HepG2 (cell line): ENCODE measurements around the gene BEND3. TPM values are rescaled to one million over a fixed set of nuclear protein-coding genes. Genes with fewer than 3 reads are reported as not detected.
A peak's percentile ranks its signal among the peaks of the same experiment; 100 is the strongest.

Source experiments
- HNRNPK ChIP-seq: fragments of 200-400 bp; formaldehyde crosslinking; IDR thresholded peaks from 2 replicates; pipeline ENCODE4 v1.6.1; 2018; ENCODE audit warnings: low read length, low read depth, moderate library complexity, mild to moderate bottlenecking; ENCODE audit not compliant: poor library complexity, severe bottlenecking
- HOXA3 ChIP-seq: sonication (generic); formaldehyde crosslinking; IDR thresholded peaks from 2 replicates; pipeline ENCODE4 v1.5.0; 2020; ENCODE audit warnings: missing genetic modification reagents
- ISL2 ChIP-seq: sonication (generic); formaldehyde crosslinking; IDR thresholded peaks from 2 replicates; pipeline ENCODE4 v1.5.0; 2020; ENCODE audit warnings: missing genetic modification reagents
- KAT7 ChIP-seq: IDR thresholded peaks from 2 replicates; pipeline ENCODE4 v1.6.1; 2018; ENCODE audit warnings: borderline replicate concordance, missing compliant biosample characterization
- KLF12 ChIP-seq: sonication (generic); formaldehyde crosslinking; IDR thresholded peaks from 2 replicates; pipeline ENCODE4 v1.4.0; 2020; ENCODE audit warnings: missing genetic modification reagents, borderline replicate concordance
- KMT2A ChIP-seq: sonication (generic); formaldehyde crosslinking; IDR thresholded peaks from 2 replicates; pipeline ENCODE4 v1.4.0; 2020; ENCODE audit warnings: missing genetic modification reagents
- NCOA1 ChIP-seq: sonication (generic); formaldehyde crosslinking; IDR thresholded peaks from 2 replicates; pipeline ENCODE4 v1.9.0; 2021; ENCODE audit warnings: missing genetic modification reagents
- PHF21A ChIP-seq: sonication (generic); formaldehyde crosslinking; IDR thresholded peaks from 2 replicates; pipeline ENCODE4 v1.5.0; 2020; ENCODE audit warnings: mild to moderate bottlenecking, missing genetic modification reagents
- POLR2G ChIP-seq: fragments of 200-400 bp; formaldehyde crosslinking; IDR thresholded peaks from 2 replicates; pipeline ENCODE4 v1.6.1; 2018; ENCODE audit warnings: mild to moderate bottlenecking, low read depth, low read length, moderate library complexity
- SRSF9 ChIP-seq: fragments of 200-400 bp; formaldehyde crosslinking; IDR thresholded peaks from 2 replicates; pipeline ENCODE4 v1.6.1; 2018; ENCODE audit warnings: borderline replicate concordance, mild to moderate bottlenecking, low read depth, low read length; ENCODE audit not compliant: insufficient read depth, poor library complexity, severe bottlenecking
- TBL1XR1 ChIP-seq: fragments of 150-350 bp; IDR thresholded peaks from 2 replicates; pipeline ENCODE4 v1.6.1; 2014; ENCODE audit warnings: borderline replicate concordance, low read length; ENCODE audit not compliant: partially characterized antibody
- ZBTB20 ChIP-seq: sonication (generic); formaldehyde crosslinking; IDR thresholded peaks from 2 replicates; pipeline ENCODE4 v1.8.1; 2023; ENCODE audit warnings: missing genetic modification reagents, low read depth, mild to moderate bottlenecking, borderline replicate concordance
- ZBTB8A ChIP-seq: sonication (generic); formaldehyde crosslinking; IDR thresholded peaks from 2 replicates; pipeline ENCODE4 v1.4.0; 2020; ENCODE audit warnings: mild to moderate bottlenecking, low read depth, missing genetic modification reagents, borderline replicate concordance
- ZFY ChIP-seq: sonication (generic); formaldehyde crosslinking; IDR thresholded peaks from 2 replicates; pipeline ENCODE4 v1.4.0; 2020; ENCODE audit warnings: missing genetic modification reagents
- ZNF10 ChIP-seq: sonication (generic); formaldehyde crosslinking; IDR thresholded peaks from 2 replicates; pipeline ENCODE4 v1.4.0; 2020; ENCODE audit warnings: mild to moderate bottlenecking, low read depth, missing genetic modification reagents, borderline replicate concordance
- ZNF501 ChIP-seq: sonication (generic); formaldehyde crosslinking; IDR thresholded peaks from 2 replicates; pipeline ENCODE4 v1.5.1; 2020; ENCODE audit warnings: mild to moderate bottlenecking, moderate library complexity, missing genetic modification reagents
- ZNF768 ChIP-seq: sonication (generic); formaldehyde crosslinking; IDR thresholded peaks from 2 replicates; pipeline ENCODE4 v1.4.0; 2020; ENCODE audit warnings: missing genetic modification reagents
- ZNF891 ChIP-seq: sonication (generic); formaldehyde crosslinking; IDR thresholded peaks from 2 replicates; pipeline ENCODE4 v1.5.0; 2020; ENCODE audit warnings: mild to moderate bottlenecking, missing genetic modification reagents
- ZSCAN21 ChIP-seq: sonication (generic); formaldehyde crosslinking; IDR thresholded peaks from 2 replicates; pipeline ENCODE4 v1.8.0; 2022; ENCODE audit warnings: mild to moderate bottlenecking, missing genetic modification reagents, moderate library complexity, borderline replicate concordance
- polyA plus RNA-seq, 8 experiments: library from polyadenylated mRNA; depleted of rRNA in 3 of 8; stranded (reverse) in 7 of 8; unstranded in 1 of 8; fragments of >200 nt; fragmentation: Illumina TruSeq in 4 of 8; extraction: Trizol in 4 of 8; gene quantifications; 2 replicates each; pipeline versions ENCODE4 v1.2.1 to v1.2.3, GENCODE V29; 2011 to 2016; ENCODE audit warnings: low read depth in 4 of 8, missing spikeins in 1 of 8, mixed read lengths in 1 of 8; ENCODE audit not compliant: insufficient read depth in 1 of 8
- total RNA-seq, 5 experiments: library from RNA; depleted of rRNA; stranded (reverse); fragments of >200 nt; fragmentation: Illumina TruSeq; extraction: Trizol; gene quantifications; 2 replicates each; pipeline ENCODE4 v1.2.3, GENCODE V29; 2016; ENCODE audit warnings: low read depth in 1 of 5
- TF ChIP-seq, protein P1 (sequence below): sonication (generic); formaldehyde crosslinking; IDR thresholded peaks from 2 replicates; pipeline ENCODE4 v1.8.0; 2022; ENCODE audit warnings: mild to moderate bottlenecking, missing genetic modification reagents, moderate library complexity
- TF ChIP-seq, protein P2 (sequence below): sonication (generic); formaldehyde crosslinking; IDR thresholded peaks from 2 replicates; pipeline ENCODE4 v1.8.0; 2022; ENCODE audit warnings: mild to moderate bottlenecking, missing genetic modification reagents
- TF ChIP-seq, protein P3 (sequence below): sonication (generic); formaldehyde crosslinking; conservative IDR thresholded peaks from 2 replicates; pipeline ENCODE4 v1.4.0; 2020; ENCODE audit warnings: missing genetic modification reagents
- TF ChIP-seq, protein P4 (sequence below): sonication (generic); formaldehyde crosslinking; IDR thresholded peaks from 2 replicates; pipeline ENCODE4 v1.8.1; 2023; ENCODE audit warnings: mild to moderate bottlenecking, missing genetic modification reagents
- TF ChIP-seq, protein P5 (sequence below): sonication (generic); formaldehyde crosslinking; IDR thresholded peaks from 2 replicates; pipeline ENCODE4 v1.4.0; 2020; ENCODE audit warnings: mild to moderate bottlenecking, missing genetic modification reagents

The BEND3 gene
- total and polyA plus RNA-seq, 2 of the 13 experiments (the other 11 are each of a cell fraction or from before 2014, with no cell fraction given) = 1.4 to 5.8 TPM

DNA sequence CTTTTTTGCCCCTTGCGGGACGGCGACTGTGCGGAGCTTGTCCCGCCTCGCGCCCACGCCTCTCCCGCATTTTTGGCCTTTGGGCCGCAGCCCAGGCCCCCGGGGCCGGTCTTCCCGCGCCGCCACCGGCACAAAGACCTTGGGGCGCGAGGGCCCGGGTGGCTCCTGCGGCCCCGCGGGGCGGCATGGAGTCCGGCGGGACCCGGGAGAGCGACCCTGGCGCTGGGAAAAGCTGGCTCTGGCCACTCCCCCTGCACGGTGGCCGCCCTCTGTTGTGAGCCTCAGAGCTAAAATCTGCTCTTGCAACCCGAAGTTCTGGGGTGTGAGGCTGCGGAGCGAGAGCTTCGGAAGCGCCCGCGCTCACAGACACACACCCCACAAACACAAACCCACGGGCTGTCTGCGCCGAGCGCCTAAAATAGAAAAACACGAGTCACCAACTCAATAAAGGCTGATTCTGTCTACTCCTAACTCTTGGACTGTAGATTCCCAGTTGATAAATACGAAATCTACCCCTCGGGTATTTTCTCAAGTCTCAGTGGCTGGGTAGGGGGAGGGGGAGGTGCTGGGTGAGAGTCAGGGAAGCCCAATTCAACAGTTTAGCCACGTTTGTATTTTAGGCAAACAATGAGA is 496 bp upstream of the BEND3 start (continued):
- TF ChIP-seq SRSF9 (no peak), TBL1XR1 (no peak), PHF21A (CRISPR knock-in tag) (peak; percentile 23; the same call in 1 of the 2 replicates), ZBTB8A (CRISPR knock-in tag) (0 out of 2 replicates have a peak, but pooled peaks have one; percentile 50), NCOA1 (no peak), ISL2 (CRISPR knock-in tag) (0 out of 2 replicates have a peak, but pooled peaks have one; percentile 48), ZNF10 (CRISPR knock-in tag) (no peak), ZSCAN21 (CRISPR knock-in tag) (no peak), HOXA3 (CRISPR knock-in tag) (peak; percentile 39), KMT2A (CRISPR knock-in tag) (peak; percentile 35; the same call in 1 of the 2 replicates), POLR2G (peak; percentile 86), ZFY (CRISPR knock-in tag) (peak; percentile 83), ZNF768 (CRISPR knock-in tag) (peak; percentile 58; the same call in 1 of the 2 replicates), ZNF501 (CRISPR knock-in tag) (peak; percentile 93), HNRNPK (peak; percentile 42), KAT7 (CRISPR knock-in tag) (no peak), ZNF891 (CRISPR knock-in tag) (peak; percentile 63), KLF12 (CRISPR knock-in tag) (peak; percentile 40; the same call in 1 of the 2 replicates), ZBTB20 (no peak)
- TF ChIP-seq, protein P1, sequence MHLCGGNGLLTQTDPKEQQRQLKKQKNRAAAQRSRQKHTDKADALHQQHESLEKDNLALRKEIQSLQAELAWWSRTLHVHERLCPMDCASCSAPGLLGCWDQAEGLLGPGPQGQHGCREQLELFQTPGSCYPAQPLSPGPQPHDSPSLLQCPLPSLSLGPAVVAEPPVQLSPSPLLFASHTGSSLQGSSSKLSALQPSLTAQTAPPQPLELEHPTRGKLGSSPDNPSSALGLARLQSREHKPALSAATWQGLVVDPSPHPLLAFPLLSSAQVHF = 0 out of 2 replicates have a peak, but pooled peaks have one; percentile 32
- TF ChIP-seq, protein P2, sequence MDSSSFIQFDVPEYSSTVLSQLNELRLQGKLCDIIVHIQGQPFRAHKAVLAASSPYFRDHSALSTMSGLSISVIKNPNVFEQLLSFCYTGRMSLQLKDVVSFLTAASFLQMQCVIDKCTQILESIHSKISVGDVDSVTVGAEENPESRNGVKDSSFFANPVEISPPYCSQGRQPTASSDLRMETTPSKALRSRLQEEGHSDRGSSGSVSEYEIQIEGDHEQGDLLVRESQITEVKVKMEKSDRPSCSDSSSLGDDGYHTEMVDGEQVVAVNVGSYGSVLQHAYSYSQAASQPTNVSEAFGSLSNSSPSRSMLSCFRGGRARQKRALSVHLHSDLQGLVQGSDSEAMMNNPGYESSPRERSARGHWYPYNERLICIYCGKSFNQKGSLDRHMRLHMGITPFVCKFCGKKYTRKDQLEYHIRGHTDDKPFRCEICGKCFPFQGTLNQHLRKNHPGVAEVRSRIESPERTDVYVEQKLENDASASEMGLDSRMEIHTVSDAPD (CRISPR knock-in tag) = no peak
- TF ChIP-seq, protein P3, sequence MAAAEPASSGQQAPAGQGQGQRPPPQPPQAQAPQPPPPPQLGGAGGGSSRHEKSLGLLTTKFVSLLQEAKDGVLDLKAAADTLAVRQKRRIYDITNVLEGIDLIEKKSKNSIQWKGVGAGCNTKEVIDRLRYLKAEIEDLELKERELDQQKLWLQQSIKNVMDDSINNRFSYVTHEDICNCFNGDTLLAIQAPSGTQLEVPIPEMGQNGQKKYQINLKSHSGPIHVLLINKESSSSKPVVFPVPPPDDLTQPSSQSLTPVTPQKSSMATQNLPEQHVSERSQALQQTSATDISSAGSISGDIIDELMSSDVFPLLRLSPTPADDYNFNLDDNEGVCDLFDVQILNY = peak; percentile 60; the same call in 1 of the 2 replicates
- TF ChIP-seq, protein P4, sequence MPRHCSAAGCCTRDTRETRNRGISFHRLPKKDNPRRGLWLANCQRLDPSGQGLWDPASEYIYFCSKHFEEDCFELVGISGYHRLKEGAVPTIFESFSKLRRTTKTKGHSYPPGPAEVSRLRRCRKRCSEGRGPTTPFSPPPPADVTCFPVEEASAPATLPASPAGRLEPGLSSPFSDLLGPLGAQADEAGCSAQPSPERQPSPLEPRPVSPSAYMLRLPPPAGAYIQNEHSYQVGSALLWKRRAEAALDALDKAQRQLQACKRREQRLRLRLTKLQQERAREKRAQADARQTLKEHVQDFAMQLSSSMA (CRISPR knock-in tag) = peak; percentile 47; the same call in 1 of the 2 replicates
- TF ChIP-seq, protein P5, sequence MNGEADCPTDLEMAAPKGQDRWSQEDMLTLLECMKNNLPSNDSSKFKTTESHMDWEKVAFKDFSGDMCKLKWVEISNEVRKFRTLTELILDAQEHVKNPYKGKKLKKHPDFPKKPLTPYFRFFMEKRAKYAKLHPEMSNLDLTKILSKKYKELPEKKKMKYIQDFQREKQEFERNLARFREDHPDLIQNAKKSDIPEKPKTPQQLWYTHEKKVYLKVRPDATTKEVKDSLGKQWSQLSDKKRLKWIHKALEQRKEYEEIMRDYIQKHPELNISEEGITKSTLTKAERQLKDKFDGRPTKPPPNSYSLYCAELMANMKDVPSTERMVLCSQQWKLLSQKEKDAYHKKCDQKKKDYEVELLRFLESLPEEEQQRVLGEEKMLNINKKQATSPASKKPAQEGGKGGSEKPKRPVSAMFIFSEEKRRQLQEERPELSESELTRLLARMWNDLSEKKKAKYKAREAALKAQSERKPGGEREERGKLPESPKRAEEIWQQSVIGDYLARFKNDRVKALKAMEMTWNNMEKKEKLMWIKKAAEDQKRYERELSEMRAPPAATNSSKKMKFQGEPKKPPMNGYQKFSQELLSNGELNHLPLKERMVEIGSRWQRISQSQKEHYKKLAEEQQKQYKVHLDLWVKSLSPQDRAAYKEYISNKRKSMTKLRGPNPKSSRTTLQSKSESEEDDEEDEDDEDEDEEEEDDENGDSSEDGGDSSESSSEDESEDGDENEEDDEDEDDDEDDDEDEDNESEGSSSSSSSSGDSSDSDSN = peak; percentile 92
